NCI-H1694 (cell line): Measurements from ENCODE around the gene LIX1L.

ENCODE experiments used
- DNase-seq: peaks from one replicate; lab custom pipeline; 2025; lab: John Stamatoyannopoulos, UW

Gene LIX1L

DNA sequence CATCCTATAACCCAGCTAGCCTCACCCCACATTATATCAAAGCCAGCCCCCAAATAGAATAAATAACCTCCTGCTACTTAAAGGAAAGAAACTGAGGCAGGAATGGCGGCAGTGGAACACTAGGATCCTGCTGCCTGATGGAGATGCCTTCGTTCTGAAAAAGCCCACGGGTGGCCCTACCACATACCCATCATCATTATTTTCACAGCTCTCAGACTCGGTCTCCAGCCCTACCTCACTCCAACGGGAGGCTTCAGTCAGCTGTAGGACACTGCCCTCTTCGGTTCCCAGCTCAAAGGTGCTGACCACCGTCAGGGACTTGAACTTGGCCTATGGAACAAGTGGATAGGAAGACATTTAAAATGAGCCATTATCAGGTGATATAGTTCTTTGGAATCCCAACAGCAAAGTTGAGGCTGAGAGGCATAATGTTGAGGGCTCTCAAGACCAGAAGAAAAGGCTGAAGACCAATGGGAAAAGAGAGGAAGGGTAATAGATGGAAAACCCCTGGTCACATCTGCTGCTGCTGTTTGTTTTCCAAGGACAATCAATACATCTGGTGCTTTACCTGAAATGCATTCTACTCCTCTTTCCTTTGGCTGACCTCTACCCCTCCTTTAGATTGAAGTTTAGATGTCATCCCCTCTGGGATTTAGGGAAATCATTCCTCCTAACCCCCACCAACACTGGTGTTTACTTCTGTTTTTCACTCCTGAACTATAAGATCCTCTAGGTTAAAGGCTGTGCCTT is 64.3 kb downstream of the LIX1L start:
- no peak for DNase-seq

DNA sequence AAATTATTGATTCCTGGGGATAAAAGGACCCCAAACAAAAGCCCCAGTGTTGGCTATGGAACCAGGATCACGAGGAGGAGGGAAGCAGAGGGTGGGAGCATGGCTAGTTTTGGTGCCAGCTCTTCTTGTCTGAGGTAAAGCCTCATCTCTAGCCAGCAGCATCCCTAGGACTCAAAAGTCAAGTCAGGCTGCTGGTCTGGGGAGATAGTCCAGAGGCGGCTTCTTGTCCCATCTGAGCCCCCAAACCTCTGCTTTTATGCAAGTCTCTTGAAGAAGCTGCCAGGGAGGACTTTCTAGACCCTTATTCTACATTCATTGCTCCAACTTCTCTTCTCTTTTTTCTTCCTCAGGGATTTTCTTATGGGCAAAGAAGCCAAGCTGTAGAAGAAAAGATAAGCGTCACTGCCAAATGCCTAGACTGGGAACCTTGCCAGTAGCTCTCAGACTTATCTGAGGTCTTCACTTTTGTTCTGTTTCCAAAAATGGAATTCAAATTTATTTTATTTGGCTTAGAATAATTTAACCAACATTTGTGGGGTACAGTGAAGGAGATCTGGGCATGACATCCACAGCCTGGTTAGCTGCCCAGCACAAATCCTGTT is 65.2 kb downstream of the LIX1L start:
- no peak for DNase-seq

DNA sequence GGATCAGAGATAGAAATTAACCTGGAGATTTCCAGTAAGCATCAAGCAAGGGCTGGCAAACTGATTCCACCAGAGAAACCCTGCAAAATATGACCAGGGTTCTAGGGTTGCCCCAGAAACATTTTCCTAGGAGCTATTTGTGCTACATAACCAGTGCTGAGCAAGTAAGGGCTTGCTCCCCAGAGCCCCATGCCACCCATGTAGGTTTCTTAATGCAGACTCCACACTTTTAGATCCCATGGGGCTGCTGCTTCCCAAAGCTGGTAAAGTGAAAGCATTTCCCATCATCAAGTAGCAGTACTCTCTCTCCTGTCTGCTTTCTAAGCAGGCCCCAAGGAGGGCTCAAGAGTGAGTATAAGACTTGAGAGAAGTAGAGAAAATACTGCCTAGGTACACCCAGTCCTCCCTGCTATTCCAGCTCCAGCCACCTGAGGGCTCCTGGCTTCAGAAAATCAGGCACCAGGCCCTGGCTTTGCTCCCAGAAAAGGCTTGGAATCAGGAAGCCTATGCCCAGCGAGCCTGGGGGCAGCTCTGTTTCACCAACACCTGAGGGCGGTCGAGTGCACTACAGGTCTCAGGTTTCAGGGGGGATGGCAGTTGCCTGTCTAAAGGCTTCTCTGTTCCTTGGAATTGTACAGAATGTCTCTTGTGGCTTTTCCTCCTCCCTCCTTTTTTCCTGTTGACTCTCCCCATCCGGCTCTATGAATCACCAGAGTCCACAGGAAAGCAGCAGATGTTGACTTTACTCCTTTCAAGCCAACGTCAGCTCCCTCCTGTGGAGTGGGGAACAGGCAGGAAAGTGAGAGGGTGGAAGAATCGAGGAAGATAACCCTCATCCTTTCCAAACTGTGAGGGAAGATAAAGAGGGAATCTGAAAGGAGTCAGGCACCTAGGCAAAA is 66.0 kb downstream of the LIX1L start:
- peak; percentile 91 for DNase-seq

DNA sequence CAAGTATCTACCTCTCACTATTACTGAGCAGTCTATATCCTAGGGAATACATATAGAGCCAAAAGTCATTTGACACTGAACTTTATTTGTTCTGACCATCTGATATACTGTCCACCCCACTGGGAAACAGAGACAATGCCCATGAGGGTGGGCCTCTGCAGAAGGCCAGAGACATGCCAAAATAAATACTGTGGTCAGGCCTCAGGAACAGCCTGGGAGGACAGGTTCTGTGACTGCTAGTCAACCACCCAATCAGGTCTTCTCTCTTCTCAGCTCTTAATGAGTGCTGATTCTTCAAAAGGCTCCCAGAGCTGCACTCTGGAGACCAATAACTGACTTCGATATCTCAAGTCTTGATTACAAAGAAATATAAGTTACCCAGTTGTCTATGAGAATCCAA is 66.7 kb downstream of the LIX1L start:
- no peak for DNase-seq

DNA sequence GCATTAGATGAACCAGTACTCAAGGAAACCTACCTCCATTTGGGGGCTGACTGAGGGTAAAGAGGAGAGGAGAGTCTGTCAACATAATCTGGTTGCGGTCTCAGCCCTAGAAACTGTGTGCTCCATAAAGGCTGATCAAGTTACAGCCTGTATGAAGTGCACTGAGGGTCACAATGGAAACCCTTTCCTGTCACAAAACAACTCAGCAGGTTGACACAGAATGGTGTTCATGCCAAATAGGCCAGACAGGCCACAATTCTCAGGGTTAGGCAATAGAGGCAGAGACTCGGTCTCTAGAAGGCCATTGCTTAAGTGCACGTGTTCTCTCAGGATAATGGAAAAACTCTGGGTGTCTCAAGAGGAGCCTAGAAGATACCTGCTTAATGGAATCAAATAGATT is 68.1 kb downstream of the LIX1L start:
- DNase-seq, result no peak

DNA sequence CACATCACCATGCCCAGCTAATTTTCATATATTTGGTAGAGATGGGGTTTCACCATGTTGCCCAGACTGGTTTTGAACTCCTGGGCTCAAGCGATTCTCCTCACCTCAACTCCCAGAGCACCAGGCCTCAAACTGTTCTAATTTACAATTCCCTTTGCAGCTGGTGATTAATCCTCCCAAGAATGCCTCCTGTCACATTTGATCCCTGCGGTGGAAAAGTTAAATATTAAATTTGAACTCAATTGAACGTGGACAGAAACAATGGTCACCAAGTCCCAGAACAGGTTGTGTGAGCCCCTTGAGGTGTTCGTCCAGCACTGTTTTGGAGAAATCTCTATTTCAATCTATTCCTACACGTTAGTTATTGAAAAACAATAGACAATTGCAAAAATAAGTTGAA is 70.2 kb downstream of the LIX1L start:
- no peak for DNase-seq

DNA sequence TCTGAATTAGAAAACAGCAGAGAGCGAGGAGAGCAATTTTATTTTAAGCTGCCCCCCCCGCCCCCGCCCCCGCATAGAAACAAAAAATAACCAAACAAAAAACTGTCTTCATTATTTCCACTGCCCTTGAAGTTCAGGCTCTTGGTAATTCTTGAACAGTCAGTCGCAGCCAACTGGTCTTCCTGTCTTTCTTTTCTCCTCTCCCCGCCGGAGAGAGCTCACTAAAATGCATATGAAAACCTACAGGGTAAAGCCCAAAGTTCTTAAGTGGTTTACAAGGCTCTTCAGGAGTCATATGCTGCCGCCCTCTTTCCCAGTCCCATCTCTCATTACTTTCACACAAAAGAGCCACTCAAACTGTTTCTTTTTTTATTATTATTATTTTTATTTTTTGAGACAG is 71.0 kb downstream of the LIX1L start:
- DNase-seq, result no peak

DNA sequence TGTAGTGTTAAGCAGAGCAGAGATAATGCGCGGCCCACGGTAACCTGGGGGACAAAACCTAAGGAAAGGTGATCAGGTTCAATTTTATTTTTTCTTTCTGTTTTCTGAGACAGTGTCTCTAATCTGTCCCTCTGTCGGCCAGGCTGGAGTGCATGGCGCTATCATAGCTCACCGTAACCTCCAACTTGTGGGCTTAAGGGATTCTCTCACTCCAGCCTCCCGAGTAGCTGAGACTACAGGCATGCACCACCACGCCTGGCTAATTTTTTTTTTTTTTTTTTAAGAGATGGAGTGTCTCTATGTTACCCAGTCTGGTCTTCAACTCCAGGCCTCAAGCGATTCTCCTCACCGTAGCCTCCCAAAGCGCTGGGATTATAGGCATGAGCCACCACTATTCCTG is 71.4 kb downstream of the LIX1L start:
- DNase-seq, result no peak

DNA sequence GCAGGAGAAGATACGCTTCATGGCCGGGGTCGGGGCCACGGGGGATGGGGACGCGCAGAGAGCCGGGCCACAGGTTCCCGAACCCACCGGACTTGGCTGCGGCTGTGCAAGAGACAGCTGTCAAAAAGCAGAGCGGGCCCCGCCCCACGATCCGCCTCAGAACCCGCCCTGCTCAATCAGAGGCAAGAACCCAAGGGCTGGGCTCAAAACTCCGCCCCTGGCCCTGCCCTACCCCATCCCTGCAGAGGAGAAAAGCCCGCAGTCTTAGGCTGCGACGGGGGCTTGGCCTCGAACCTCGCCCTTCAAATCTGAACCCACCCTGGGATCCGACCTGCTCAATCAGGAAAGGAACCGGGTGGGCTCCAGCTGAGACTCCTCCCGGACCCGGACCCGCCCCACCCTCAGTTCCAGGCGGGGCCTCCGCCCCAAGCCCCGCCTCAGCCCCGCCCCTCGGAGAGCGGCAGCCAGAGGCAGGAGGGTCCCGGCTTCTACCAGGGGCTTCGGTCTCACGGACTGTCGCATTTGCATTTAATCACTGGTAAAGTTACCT is 72.0 kb downstream of the LIX1L start, which contains the start of gene ANKRD35:
Gene ANKRD35 (minus strand): TSS at position 129 of the 550 bp plus-strand sequence. CDS start 108 bp downstream, at position 21.
- DNase-seq, result peak; percentile 71

DNA sequence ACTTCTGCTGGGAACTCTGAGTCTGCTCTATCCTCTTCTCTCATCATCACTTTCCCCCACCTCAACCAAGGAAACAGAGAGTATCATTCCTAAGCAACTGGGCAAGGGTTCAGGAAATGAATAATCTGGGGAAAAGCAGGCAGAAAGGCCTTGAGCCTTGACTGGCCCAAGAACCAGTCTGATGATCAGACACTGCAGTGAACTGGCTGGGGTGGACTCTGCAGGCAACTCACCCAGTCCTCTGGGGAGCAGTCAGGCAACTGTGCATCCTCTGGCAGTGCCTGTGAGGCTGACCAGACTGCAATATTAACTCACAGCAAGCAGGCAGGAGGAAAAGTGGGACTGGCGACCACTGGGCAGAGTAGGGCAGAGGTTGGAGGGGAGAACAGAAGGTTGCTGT is 73.1 kb downstream of the LIX1L start:
- no peak for DNase-seq
